ENCODE data around the gene TNFSF15. TPM values are rescaled to one million over a fixed set of nuclear protein-coding genes. Genes with fewer than 3 reads are reported as not detected.

TNFSF15 gene
- total and polyA plus RNA-seq, 2 donors (not counting 3 experiments of a cell fraction or from before 2014, with no cell fraction given): 8.4 to 14.3 TPM

GRCh38 chr9:114825126-114825795 lies 19.4 kb upstream of the TNFSF15 start:
- Histone ChIP-seq H2AFZ (ENCODE audit: low read depth, low read length) (no peak overlapping the region), H3K4me1 (ENCODE audit: control insufficient read depth, extremely low read depth, insufficient read depth, low read length) (no peaks in the 10 kb centered on the region), H3K9me3 (replicated peaks; ENCODE audit: control insufficient read depth, insufficient read depth, low read length) (no peaks in the 10 kb centered on the region), H3K9ac (replicated peaks; ENCODE audit: extremely low read depth, insufficient read depth, low read length) (no peak overlapping the region), H3K27ac (ENCODE audit: insufficient read depth, low read depth, low read length) (no peak overlapping the region), H3K4me3 (replicated peaks in 1 of 3; ENCODE audit: insufficient read depth in 1 of 3, low read depth in 1 of 3, low read length in 3 of 3) (no peak overlapping the region), H4K20me1 (replicated peaks; ENCODE audit: control insufficient read depth, extremely low read depth, insufficient read depth, low read length) (no peaks in the 10 kb centered on the region), H3K79me2 (ENCODE audit: control insufficient read depth, insufficient read depth, low read length) (no peaks in the 10 kb centered on the region), H3K4me2 (ENCODE audit: insufficient read depth, low read length) (no peak overlapping the region), H3K9me1 (replicated peaks; ENCODE audit: control insufficient read depth, extremely low read depth, insufficient read depth, low read length) (no peaks in the 10 kb centered on the region), H3K36me3 (ENCODE audit: control insufficient read depth in 2 of 2, extremely low read depth in 1 of 2, insufficient read depth in 2 of 2, low read length in 2 of 2) (no peaks in the 10 kb centered on the region), H3K27me3 (ENCODE audit: control insufficient read depth in 2 of 2, insufficient read depth in 2 of 2, low read length in 2 of 2) (no peaks in the 10 kb centered on the region)
- DNase-seq (ENCODE audit: low read depth, low spot score) (no peak), FAIRE-seq (no peak)
- dilution Hi-C loops (cut with MboI; ENCODE audit: extremely low pct_ligation_motif_present, low sequenced_read_pairs): no loop called here
- intact Hi-C loops (cut with micrococcal nuclease): loop anchor here (5.0 kb wide), 1 partner anchor 48 kb away; no protein-coding TSS in a partner anchor
- BruUV-seq (replicated peaks): no TSS peak
- TF ChIP-seq MAX (IDR thresholded peaks at IDR 0.05; ENCODE audit: insufficient read depth, insufficient read length): no peak
- TF ChIP-seq CTCF (IDR thresholded peaks at IDR 0.05; ENCODE audit: extremely low read depth in 1 of 2, insufficient read depth in 1 of 2, low read depth in 1 of 2, low read length in 2 of 2): no peak
- TF ChIP-seq GATA2 (IDR thresholded peaks at IDR 0.05; ENCODE audit: insufficient read depth, insufficient read length, low read depth, low read length): no peak
- no peak for TF ChIP-seq JUN (IDR thresholded peaks at IDR 0.05; ENCODE audit: borderline replicate concordance, insufficient read depth, insufficient read length, low read depth)
- no peak for TF ChIP-seq EZH2 (IDR thresholded peaks at IDR 0.05; ENCODE audit: borderline replicate concordance, low read depth, low read length, severe bottlenecking)
- no peak for TF ChIP-seq MYC (IDR thresholded peaks at IDR 0.05; ENCODE audit: low read depth, low read length)
- TF ChIP-seq FOS (IDR thresholded peaks at IDR 0.05; ENCODE audit: borderline replicate concordance, insufficient read depth, low read length): no peak
- TF ChIP-seq POLR2A (IDR thresholded peaks at IDR 0.05; ENCODE audit: low read depth, low read length): no peak
- no peak for TF ChIP-seq POLR2AphosphoS5 (IDR thresholded peaks at IDR 0.05; ENCODE audit: insufficient read depth, low read depth, low read length)
- ChIA-PET CTCF (interaction anchor here (0.5 to 1.0 kb wide), 2 partner anchors 9 to 19 kb away, joined by 3 to 4 read pairs; no protein-coding TSS in a partner anchor), POLR2A (no interaction called here)
